ENCODE data around the gene ADAMTSL3. TPM values are rescaled to one million over a fixed set of nuclear protein-coding genes. Genes with fewer than 3 reads are reported as not detected.

The ADAMTSL3 gene
- total and polyA plus RNA-seq, 11 donors, result 1.3 to 13.2 (median 7.3) TPM

GRCh38 chr15:83784975-83785374 lies 131.1 kb downstream of the ADAMTSL3 start:
- DNase-seq (no peak), ATAC-seq (no peak)
- Histone ChIP-seq H3K4me3 (no peak overlapping the region), H3K36me3 (no peaks in the 10 kb centered on the region), H3K27me3 (no peaks in the 10 kb centered on the region), H3K27ac (peak overlapping the region in 1 of 12 donors; percentile 19), H3K4me1 (peaks cover 0 to 15% (median 0%) of the 10 kb centered on the region in 12 donors), H3K9me3 (peaks cover 0 to 42% (median 3%) of the 10 kb centered on the region in 12 donors)
- TF ChIP-seq POLR2A (IDR thresholded peaks at IDR 0.05) (no peak), CTCF (IDR thresholded peaks at IDR 0.05) (no peak)
- intact Hi-C loops (cut with DNase I), result no loop called here

- ATAC-seq (no peak), DNase-seq (no peak)
- TF ChIP-seq POLR2A (IDR thresholded peaks at IDR 0.05), result no peak
- TF ChIP-seq CTCF (IDR thresholded peaks at IDR 0.05), result no peak
- no peaks in the 10 kb centered on the region for H3K27me3 ChIP-seq
- H3K9me3 ChIP-seq, result peaks cover 0 to 38% (median 3%) of the 10 kb centered on the region in 12 donors
- intact Hi-C loops (cut with DNase I), result no loop called here
- no peak overlapping the region for H3K27ac ChIP-seq
- no peaks in the 10 kb centered on the region for H3K36me3 ChIP-seq
- no peak overlapping the region for H3K4me3 ChIP-seq
- peaks cover 0 to 15% (median 0%) of the 10 kb centered on the region in 12 donors for H3K4me1 ChIP-seq
- WGBS, 4 donors, result 79 to 85% (median 81%) methylated on average over 5 of the region's 5 CpGs
Measured at GRCh38 chr15:83786336-83786735, 132.4 kb downstream of the ADAMTSL3 start.

- no peak for DNase-seq
- Histone ChIP-seq H3K9me3 (peaks cover 0 to 6% (median 0%) of the 10 kb centered on the region in 12 donors), H3K4me1 (peaks cover 0 to 9% (median 0%) of the 10 kb centered on the region in 12 donors), H3K36me3 (no peaks in the 10 kb centered on the region), H3K4me3 (no peak overlapping the region), H3K27me3 (no peaks in the 10 kb centered on the region), H3K27ac (no peak overlapping the region)
- TF ChIP-seq POLR2A (IDR thresholded peaks at IDR 0.05), result no peak
- TF ChIP-seq CTCF (IDR thresholded peaks at IDR 0.05), result no peak
- ATAC-seq, result no peak
- WGBS, 4 donors, result 91 to 97% (median 96%) methylated on average over 5 of the region's 5 CpGs
- intact Hi-C loops (cut with DNase I), result no loop called here
Measured at GRCh38 chr15:83793069-83793468, 139.1 kb downstream of the ADAMTSL3 start.

GRCh38 chr15:83794209-83794608 lies 140.3 kb downstream of the ADAMTSL3 start:
- Histone ChIP-seq H3K9me3 (peaks cover 0 to 6% (median 0%) of the 10 kb centered on the region in 12 donors), H3K36me3 (no peaks in the 10 kb centered on the region), H3K27me3 (no peaks in the 10 kb centered on the region), H3K4me1 (no peaks in the 10 kb centered on the region), H3K4me3 (no peak overlapping the region), H3K27ac (no peak overlapping the region)
- DNase-seq, result no peak
- WGBS, 4 donors, result 85 to 97% (median 89%) methylated on average over 1 of the region's 1 CpG
- intact Hi-C loops (cut with DNase I), result no loop called here
- no peak for ATAC-seq
- TF ChIP-seq CTCF (IDR thresholded peaks at IDR 0.05) (no peak), POLR2A (IDR thresholded peaks at IDR 0.05) (no peak)

Measured in heart left ventricle (tissue), 16 donors.